Activated T-cell treated with anti-CD3 and anti-CD28 coated beads, Interleukin-2, amount 50 U/mL, for 4 hours (primary cell): ENCODE data around the gene PKP3. TPM values are rescaled to one million over a fixed set of nuclear protein-coding genes. Genes with fewer than 3 reads are reported as not detected.
A peak's percentile ranks its signal among the peaks of the same experiment; 100 is the strongest.
"Not testable (repeated sequence)": the region's sequence is repeated elsewhere in the genome, so short reads cannot be mapped to it uniquely, and the experiment has no call there.

Source experiments
- ATAC-seq, 2 donors: fragments of 200-7000 bp; cut with Tn5 transposase; one replicate each; pipeline ENCODE4 v1.10.0; 2021
- DNase-seq: peaks from one replicate; pipeline ENCODE4 v3.0.0-alpha.2; 2020
- H3K27me3 Mint-ChIP-seq: one replicate; pipeline ENCODE4 v1.8.0; 2021; ENCODE audit warnings: low read depth, mixed read lengths
- H3K36me3 Mint-ChIP-seq: one replicate; pipeline ENCODE4 v1.8.0; 2022; ENCODE audit warnings: mixed read lengths; ENCODE audit not compliant: insufficient read depth
- H3K4me1 Mint-ChIP-seq: one replicate; pipeline ENCODE4 v1.8.0; 2021; ENCODE audit warnings: low read depth, mixed read lengths
- H3K4me3 Mint-ChIP-seq: one replicate; pipeline ENCODE4 v1.8.0; 2021; ENCODE audit warnings: mild to moderate bottlenecking, moderate library complexity, mixed read lengths
- H3K9me3 Mint-ChIP-seq: one replicate; pipeline ENCODE4 v1.8.0; 2021; ENCODE audit warnings: mixed read lengths
- total RNA-seq, 3 donors: library from RNA; stranded (reverse); gene quantifications; one replicate each; pipeline ENCODE4 v1.2.1, GENCODE V29; 2021

Gene PKP3
- total RNA-seq, result under 1 TPM; 0.11 to 0.40 (median 0.16) TPM

GRCh38 chr11:394034-394857 is at the start of gene PKP3:
TSS of gene PKP3 (plus strand) at chr11:394209. CDS start at chr11:394293, 84 bp downstream.
- DNase-seq (no peak), ATAC-seq (no peak)
- Mint-ChIP-seq H3K27me3 (no peaks in the 10 kb centered on the region), H3K4me1 (no peaks in the 10 kb centered on the region), H3K9me3 (no peaks in the 10 kb centered on the region), H3K36me3 (no peaks in the 10 kb centered on the region), H3K4me3 (no peak within 1 kb of the TSS)

GRCh38 chr11:344836-345578 is 49.0 kb upstream of the PKP3 start:
- no peaks in the 10 kb centered on the region for H3K9me3 Mint-ChIP-seq
- H3K36me3 Mint-ChIP-seq, result no peaks in the 10 kb centered on the region
- ATAC-seq, result no peak

GRCh38 chr11:346529-346928 is 47.5 kb upstream of the PKP3 start:
- no peak for ATAC-seq
- H3K4me3 Mint-ChIP-seq, result no peak overlapping the region
- peaks cover 21% of the 10 kb centered on the region for H3K4me1 Mint-ChIP-seq
- DNase-seq, result no peak
- no peaks in the 10 kb centered on the region for H3K36me3 Mint-ChIP-seq
- no peaks in the 10 kb centered on the region for H3K27me3 Mint-ChIP-seq
- H3K9me3 Mint-ChIP-seq, result no peaks in the 10 kb centered on the region

More at GRCh38 chr11:344836-345578, 49.0 kb upstream of the PKP3 start:
- Mint-ChIP-seq H3K27me3 (no peaks in the 10 kb centered on the region), H3K4me3 (no peak overlapping the region), H3K4me1 (peaks cover 18% of the 10 kb centered on the region)
- DNase-seq, result no peak

- not testable (repeated sequence) for H3K27me3 Mint-ChIP-seq
Observed at GRCh38 chr11:349270-349954, 44.6 kb upstream of the PKP3 start.

GRCh38 chr11:350033-350722 is 43.8 kb upstream of the PKP3 start:
- not testable (repeated sequence) for H3K9me3 Mint-ChIP-seq, ATAC-seq, H3K36me3 Mint-ChIP-seq, DNase-seq, H3K4me3 Mint-ChIP-seq, H3K27me3 Mint-ChIP-seq
- peaks cover 39% of the 10 kb centered on the region for H3K4me1 Mint-ChIP-seq

More at GRCh38 chr11:349270-349954, 44.6 kb upstream of the PKP3 start:
- DNase-seq, H3K36me3 Mint-ChIP-seq, H3K9me3 Mint-ChIP-seq, ATAC-seq, H3K4me3 Mint-ChIP-seq: not testable (repeated sequence)
- H3K4me1 Mint-ChIP-seq, result peaks cover 33% of the 10 kb centered on the region

GRCh38 chr11:350723-351255 is 43.2 kb upstream of the PKP3 start:
- Mint-ChIP-seq H3K27me3 (no peaks in the 10 kb centered on the region), H3K36me3 (no peaks in the 10 kb centered on the region), H3K4me1 (peaks cover 43% of the 10 kb centered on the region), H3K9me3 (no peaks in the 10 kb centered on the region), H3K4me3 (no peak overlapping the region)
- ATAC-seq (no peak), DNase-seq (no peak)

- no peak for DNase-seq
- no peak for ATAC-seq
- H3K4me1 Mint-ChIP-seq, result peaks cover 43% of the 10 kb centered on the region
Observed at GRCh38 chr11:351411-351810, 42.6 kb upstream of the PKP3 start.

GRCh38 chr11:352456-353031 is 41.5 kb upstream of the PKP3 start:
- Mint-ChIP-seq H3K9me3 (no peaks in the 10 kb centered on the region), H3K36me3 (no peaks in the 10 kb centered on the region), H3K27me3 (no peaks in the 10 kb centered on the region), H3K4me1 (peaks cover 43% of the 10 kb centered on the region), H3K4me3 (no peak overlapping the region)
- ATAC-seq (no peak), DNase-seq (no peak)

More at GRCh38 chr11:351411-351810, 42.6 kb upstream of the PKP3 start:
- Mint-ChIP-seq H3K36me3 (no peaks in the 10 kb centered on the region), H3K9me3 (no peaks in the 10 kb centered on the region), H3K4me3 (no peak overlapping the region), H3K27me3 (no peaks in the 10 kb centered on the region)

- Mint-ChIP-seq H3K9me3 (no peaks in the 10 kb centered on the region), H3K27me3 (no peaks in the 10 kb centered on the region), H3K36me3 (no peaks in the 10 kb centered on the region), H3K4me1 (peaks cover 43% of the 10 kb centered on the region), H3K4me3 (peak overlapping the region; percentile 34)
- ATAC-seq (no peak), DNase-seq (no peak)
Observed at GRCh38 chr11:353179-353873, 40.7 kb upstream of the PKP3 start.

- H3K27me3 Mint-ChIP-seq, result no peaks in the 10 kb centered on the region
- no peaks in the 10 kb centered on the region for H3K36me3 Mint-ChIP-seq
- no peaks in the 10 kb centered on the region for H3K9me3 Mint-ChIP-seq
- peaks cover 41% of the 10 kb centered on the region for H3K4me1 Mint-ChIP-seq
- H3K4me3 Mint-ChIP-seq, result peak overlapping the region; percentile 82
- ATAC-seq, result peak; percentile 72 to 75
- DNase-seq, result peak; percentile 85
Observed at GRCh38 chr11:355581-356458, 38.2 kb upstream of the PKP3 start.

- DNase-seq (no peak), ATAC-seq (no peak)
- no peak overlapping the region for H3K4me3 Mint-ChIP-seq
- H3K9me3 Mint-ChIP-seq, result no peaks in the 10 kb centered on the region
- H3K27me3 Mint-ChIP-seq, result no peaks in the 10 kb centered on the region
- peaks cover 33% of the 10 kb centered on the region for H3K4me1 Mint-ChIP-seq
- H3K36me3 Mint-ChIP-seq, result no peaks in the 10 kb centered on the region
Observed at GRCh38 chr11:356610-357009, 37.4 kb upstream of the PKP3 start.

GRCh38 chr11:357582-357981 is 36.4 kb upstream of the PKP3 start:
- DNase-seq, result no peak
- H3K36me3 Mint-ChIP-seq, result no peaks in the 10 kb centered on the region

More at GRCh38 chr11:357582-357981, 36.4 kb upstream of the PKP3 start:
- no peak for ATAC-seq
- H3K4me1 Mint-ChIP-seq, result peaks cover 29% of the 10 kb centered on the region
- no peaks in the 10 kb centered on the region for H3K9me3 Mint-ChIP-seq
- no peak overlapping the region for H3K4me3 Mint-ChIP-seq
- H3K27me3 Mint-ChIP-seq, result no peaks in the 10 kb centered on the region
